H1 (cell line): ENCODE measurements around the gene NUP50. TPM values are rescaled to one million over a fixed set of nuclear protein-coding genes. Genes with fewer than 3 reads are reported as not detected.

Source experiments
- CTCF ChIA-PET: fragments of 300-600 bp; sonication (Branson Sonifier 250); formaldehyde crosslinking; loops from one replicate; lab custom pipeline; 2021; ENCODE audit not compliant: partially characterized antibody; lab: Charles Lee
- POLR2A ChIA-PET: fragments of 300-600 bp; sonication (Branson Sonifier 250); formaldehyde crosslinking; loops from one replicate; lab custom pipeline; 2021; ENCODE audit warnings: inconsistent platforms; ENCODE audit not compliant: partially characterized antibody; lab: Charles Lee
- DNase-seq, 2 experiments: peaks; one replicate each; pipeline versions ENCODE4 v3.0.0 to v3.0.0-alpha.2; 2010 to 2022; ENCODE audit warnings: low spot score in 2 of 2, low read depth in 1 of 2, mixed read lengths in 1 of 2
- FAIRE-seq: peaks from 2 replicates; lab custom pipeline; 2011; peaks lifted over from hg19 to GRCh38; lab: Jason Lieb, UNC
- H2AFZ ChIP-seq: 2 replicates; pipeline ENCODE4 v1.8.1; 2012; ENCODE audit warnings: low read length, inconsistent platforms
- H2AK5ac ChIP-seq: 2 replicates; pipeline ENCODE4 v1.6.1; 2013; ENCODE audit warnings: low read depth, low read length
- H2BK120ac ChIP-seq: replicated peaks from 2 replicates; pipeline ENCODE3; 2013; ENCODE audit warnings: low read depth, low read length, inconsistent platforms
- H2BK12ac ChIP-seq: 2 replicates; pipeline ENCODE4 v1.6.1; 2013; ENCODE audit warnings: low read depth, low read length
- H2BK15ac ChIP-seq: 2 replicates; pipeline ENCODE4 v1.6.1; 2013; ENCODE audit warnings: low read length
- H2BK20ac ChIP-seq: 2 replicates; pipeline ENCODE4 v1.6.1; 2013; ENCODE audit warnings: low read length
- H2BK5ac ChIP-seq: 2 replicates; pipeline ENCODE4 v1.6.1; 2013; ENCODE audit warnings: low read depth, low read length
- H3K14ac ChIP-seq: 2 replicates; pipeline ENCODE4 v1.6.1; 2013; ENCODE audit warnings: inconsistent platforms; ENCODE audit not compliant: insufficient read length
- H3K18ac ChIP-seq: 2 replicates; pipeline ENCODE4 v1.6.1; 2013; ENCODE audit warnings: low read length; ENCODE audit errors: extremely low read depth
- H3K23ac ChIP-seq: 2 replicates; pipeline ENCODE4 v1.6.1; 2013; ENCODE audit warnings: inconsistent platforms; ENCODE audit not compliant: insufficient read length
- H3K23me2 ChIP-seq: 2 replicates; pipeline ENCODE4 v1.6.1; 2013; ENCODE audit warnings: low read depth, low read length
- H3K27ac ChIP-seq: 2 replicates; pipeline ENCODE4 v1.6.1; 2011; ENCODE audit warnings: low read depth, low read length, inconsistent platforms
- H3K27me3 ChIP-seq, 4 experiments: replicated peaks in 1 of 4; 1 replicate in 1 of 4; 2 replicates in 3 of 4; pipeline versions ENCODE4 v1.6.1 to v1.8.1; 2011 to 2013; ENCODE audit warnings: low read length in 3 of 4, mild to moderate bottlenecking in 3 of 4, inconsistent platforms in 2 of 4, mixed read lengths in 2 of 4, moderate library complexity in 1 of 4; ENCODE audit not compliant: control insufficient read depth in 3 of 4, insufficient read depth in 3 of 4; ENCODE audit errors: extremely low read depth in 1 of 4
- H3K36me3 ChIP-seq, 4 experiments: 2 replicates each; pipeline versions ENCODE4 v1.6.1 to v1.8.1; 2011 to 2013; ENCODE audit warnings: mild to moderate bottlenecking in 4 of 4, low read length in 3 of 4, moderate library complexity in 2 of 4, control low read depth in 1 of 4, inconsistent platforms in 1 of 4; ENCODE audit not compliant: insufficient read depth in 4 of 4, control insufficient read depth in 2 of 4
- H3K4ac ChIP-seq: replicated peaks from 2 replicates; pipeline ENCODE3; 2013; ENCODE audit warnings: low read length, low read depth, mixed read lengths, inconsistent platforms; ENCODE audit not compliant: insufficient read length
- H3K4me1 ChIP-seq, 4 experiments: replicated peaks in 1 of 4; 1 replicate in 1 of 4; 2 replicates in 3 of 4; pipeline versions ENCODE4 v1.6.1 to v1.8.1; 2011 to 2013; ENCODE audit warnings: low read length in 3 of 4, inconsistent platforms in 2 of 4, mixed read lengths in 1 of 4; ENCODE audit not compliant: insufficient read depth in 4 of 4, control insufficient read depth in 3 of 4
- H3K4me2 ChIP-seq, 2 experiments: 2 replicates each; pipeline versions ENCODE4 v1.6.1 to v1.8.1; 2011 to 2013; ENCODE audit warnings: low read depth in 2 of 2, low read length in 2 of 2, control low read depth in 1 of 2, inconsistent platforms in 1 of 2, mild to moderate bottlenecking in 1 of 2; ENCODE audit not compliant: insufficient read depth in 1 of 2
- H3K4me3 ChIP-seq, 4 experiments: fragments of 200-600, 300-600 bp in 1 of 4; sonication (generic), shearing (Covaris generic), sonication (Bioruptor Twin) in 1 of 4; 2 replicates each; pipeline versions ENCODE4 v1.5.1 to v1.8.1; 2011 to 2016; ENCODE audit warnings: low read length in 4 of 4, low read depth in 3 of 4, control low read depth in 2 of 4, inconsistent platforms in 2 of 4, mild to moderate bottlenecking in 2 of 4, mixed read lengths in 1 of 4, moderate library complexity in 1 of 4; ENCODE audit not compliant: insufficient read depth in 2 of 4; ENCODE audit errors: extremely low read depth in 1 of 4
- H3K56ac ChIP-seq: replicated peaks from 2 replicates; pipeline ENCODE3; 2013; ENCODE audit warnings: low read depth, mild to moderate bottlenecking, mixed read lengths, low read length, inconsistent platforms; ENCODE audit not compliant: insufficient read length
- H3K79me1 ChIP-seq: 2 replicates; pipeline ENCODE4 v1.6.1; 2013; ENCODE audit warnings: low read depth, low read length, control low read depth
- H3K79me2 ChIP-seq, 2 experiments: 2 replicates each; pipeline versions ENCODE4 v1.6.1 to v1.8.1; 2012 to 2013; ENCODE audit warnings: low read length in 2 of 2, mild to moderate bottlenecking in 2 of 2, inconsistent platforms in 1 of 2; ENCODE audit not compliant: insufficient read depth in 2 of 2, control insufficient read depth in 1 of 2
- H3K9ac ChIP-seq, 4 experiments: replicated peaks in 1 of 4; 1 replicate in 1 of 4; 2 replicates in 3 of 4; pipeline versions ENCODE4 v1.6.1 to v1.8.1; 2011 to 2013; ENCODE audit warnings: low read depth in 3 of 4, low read length in 3 of 4, control low read depth in 2 of 4, mild to moderate bottlenecking in 2 of 4, moderate library complexity in 2 of 4, inconsistent platforms in 1 of 4; ENCODE audit errors: extremely low read depth in 1 of 4
- H3K9me3 ChIP-seq, 2 experiments: 2 replicates each; pipeline versions ENCODE4 v1.6.1 to v1.8.1; 2012 to 2013; ENCODE audit warnings: mild to moderate bottlenecking in 2 of 2, moderate library complexity in 2 of 2, control low read depth in 1 of 2, inconsistent platforms in 1 of 2, low read depth in 1 of 2, low read length in 1 of 2, mixed read lengths in 1 of 2; ENCODE audit not compliant: insufficient read depth in 2 of 2
- H4K20me1 ChIP-seq, 2 experiments: replicated peaks in 1 of 2; 2 replicates each; pipeline versions ENCODE3 to v1.8.1; 2011 to 2013; ENCODE audit warnings: inconsistent platforms in 2 of 2, low read length in 2 of 2, mild to moderate bottlenecking in 1 of 2; ENCODE audit not compliant: insufficient read depth in 2 of 2, control insufficient read depth in 1 of 2
- H4K5ac ChIP-seq: 2 replicates; pipeline ENCODE4 v1.6.1; 2013; ENCODE audit warnings: low read length, low read depth, mixed read lengths, inconsistent platforms; ENCODE audit not compliant: insufficient read length
- H4K8ac ChIP-seq: 2 replicates; pipeline ENCODE4 v1.8.0; 2013; ENCODE audit warnings: mild to moderate bottlenecking, moderate library complexity, low read length, inconsistent platforms; ENCODE audit not compliant: insufficient read depth; ENCODE audit errors: extremely low read depth
- H4K91ac ChIP-seq: replicated peaks from 2 replicates; pipeline ENCODE3; 2013; ENCODE audit warnings: low read length, mixed read lengths, inconsistent platforms; ENCODE audit not compliant: insufficient read length
- ATF2 ChIP-seq: IDR thresholded peaks from 2 replicates; pipeline ENCODE4 v1.6.1; 2012; ENCODE audit warnings: low read length, inconsistent platforms
- CTBP2 ChIP-seq: IDR thresholded peaks from 2 replicates; pipeline ENCODE4 v1.7.0; 2011; ENCODE audit warnings: borderline replicate concordance, mild to moderate bottlenecking, moderate library complexity, mixed read lengths, low read length; ENCODE audit not compliant: insufficient read depth, insufficient read length
- SP4 ChIP-seq: IDR thresholded peaks from 2 replicates; pipeline ENCODE4 v1.6.1; 2012; ENCODE audit warnings: low read length, inconsistent platforms
- WGBS, 2 experiments: shearing (Covaris generic) in 1 of 2; methylation state at CpG; one replicate each; pipeline versions ENCODE4 v1.1.6 to v1.1.7; 2013 to 2015; ENCODE audit warnings: low lambda C conversion rate in 2 of 2, mixed read lengths in 2 of 2, inconsistent platforms in 1 of 2, low coverage in 1 of 2, missing lambda C conversion rate in 1 of 2; ENCODE audit not compliant: insufficient replicate concordance in 2 of 2, insufficient coverage in 1 of 2, insufficient read length in 1 of 2; ENCODE audit errors: extremely low coverage in 1 of 2, missing lambda C conversion rate in 1 of 2; 5-methylcytosine and 5-hydroxymethylcytosine counted together
- polyA plus RNA-seq, 7 experiments: library from polyadenylated mRNA; depleted of rRNA in 3 of 7; stranded (reverse) in 5 of 7; unstranded in 2 of 7; fragments of >200 nt in 5 of 7; fragments of 200-250 nt in 2 of 7; gene quantifications; 1 replicate in 5 of 7; 2 replicates in 1 of 7; 4 replicates in 1 of 7; pipeline versions ENCODE4 v1.2.1 to v1.2.3, GENCODE V29; 2011 to 2013; ENCODE audit warnings: missing spikeins in 2 of 7, mixed read lengths in 2 of 7
- total RNA-seq: library from RNA; stranded (reverse); fragmentation: NEBNext Ultra II Directional; extraction: Animal tissue kit (Norgen Biotek cat#: 25700); gene quantifications from 2 replicates; pipeline ENCODE4 v1.2.1, GENCODE V29; 2021

Gene NUP50
- total and polyA plus RNA-seq, 2 of the 8 experiments (the other 6 are each of a cell fraction or from before 2014, with no cell fraction given), result 20.0 to 112 TPM

DNA sequence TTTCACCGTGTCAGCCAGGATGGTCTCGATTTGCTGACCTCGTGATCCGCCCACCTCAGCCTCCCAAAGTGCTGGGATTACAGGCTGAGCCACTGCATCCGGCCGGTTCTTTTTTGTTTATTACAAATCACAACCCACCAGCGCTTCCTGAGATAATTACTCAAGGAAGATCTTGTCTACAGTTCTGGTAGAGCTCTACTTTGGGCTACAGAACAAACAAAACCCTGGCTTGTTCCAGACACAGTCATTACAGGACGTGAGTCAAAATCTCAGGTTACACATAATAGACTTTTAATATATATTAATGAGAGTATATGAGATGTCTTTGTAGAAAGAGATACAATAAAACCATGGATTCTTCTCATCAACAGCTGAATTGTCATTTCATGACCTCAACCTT is 42.8 kb upstream of the NUP50 start:
- ChIA-PET POLR2A (interaction anchor here (1.1 kb wide), 1 partner anchor 44 kb away, joined by 5 read pairs; no protein-coding TSS in a partner anchor), CTCF (interaction anchor here (1.6 kb wide), 1 partner anchor 13 kb away, joined by 7 read pairs; no protein-coding TSS in a partner anchor)
- Histone ChIP-seq H2AK5ac (no peak overlapping the region), H2AFZ (no peak overlapping the region), H3K4me2 (no peak overlapping the region), H3K9me3 (no peaks in the 10 kb centered on the region), H4K5ac (no peak overlapping the region), H3K9ac (no peak overlapping the region), H3K36me3 (no peaks in the 10 kb centered on the region), H4K20me1 (no peaks in the 10 kb centered on the region), H2BK5ac (no peak overlapping the region), H4K8ac (no peak overlapping the region), H3K79me1 (no peaks in the 10 kb centered on the region), H3K18ac (no peak overlapping the region), H2BK12ac (no peak overlapping the region), H2BK15ac (no peak overlapping the region), H2BK120ac (no peak overlapping the region), H3K27ac (no peak overlapping the region), H3K4ac (no peak overlapping the region), H3K14ac (no peak overlapping the region), H3K4me1 (peaks cover 6 to 14% (median 8%) of the 10 kb centered on the region in 4 experiments; a peak in 5 of 7 replicates), H4K91ac (no peak overlapping the region), H3K23ac (no peak overlapping the region), H3K79me2 (no peaks in the 10 kb centered on the region), H3K27me3 (no peaks in the 10 kb centered on the region), H3K56ac (no peak overlapping the region), H3K23me2 (no peaks in the 10 kb centered on the region), H3K4me3 (no peak overlapping the region), H2BK20ac (no peak overlapping the region)
- WGBS, 2 experiments, result 91% methylated on average over 8 of the region's 8 CpGs; no CpG with 5 or more reads in 1 of the 2 experiments
- no peak for FAIRE-seq
- DNase-seq, result no peak
- no peak for TF ChIP-seq CTBP2
- no peak for TF ChIP-seq SP4
- TF ChIP-seq ATF2, result no peak
